ENCODE data around the gene EIF4B. TPM values are rescaled to one million over a fixed set of nuclear protein-coding genes. Genes with fewer than 3 reads are reported as not detected.

Gene EIF4B
- total RNA-seq, 1 experiment from 2014 or later: 713 TPM

- peaks cover 0 to 2% of the 10 kb centered on the region in 2 experiments; a peak in 2 of 5 replicates for H3K9me3 Mint-ChIP-seq
- no peak overlapping the region for H2BK5ac ChIP-seq (ENCODE audit: insufficient read length, low read length)
- H3K4me2 ChIP-seq (ENCODE audit: insufficient read depth, insufficient read length, low read length): peak overlapping the region; percentile 86
- H4K5ac ChIP-seq (ENCODE audit: insufficient read length, low read depth, low read length): no peak overlapping the region
- no peak overlapping the region for H2BK20ac ChIP-seq (ENCODE audit: low read depth, low read length, poor library complexity, severe bottlenecking)
- no peaks in the 10 kb centered on the region for H3K79me1 ChIP-seq (ENCODE audit: insufficient read depth, low read depth, low read length, poor library complexity, severe bottlenecking)
- peak; percentile 57 for DNase-seq
- TF ChIP-seq, protein P1, sequence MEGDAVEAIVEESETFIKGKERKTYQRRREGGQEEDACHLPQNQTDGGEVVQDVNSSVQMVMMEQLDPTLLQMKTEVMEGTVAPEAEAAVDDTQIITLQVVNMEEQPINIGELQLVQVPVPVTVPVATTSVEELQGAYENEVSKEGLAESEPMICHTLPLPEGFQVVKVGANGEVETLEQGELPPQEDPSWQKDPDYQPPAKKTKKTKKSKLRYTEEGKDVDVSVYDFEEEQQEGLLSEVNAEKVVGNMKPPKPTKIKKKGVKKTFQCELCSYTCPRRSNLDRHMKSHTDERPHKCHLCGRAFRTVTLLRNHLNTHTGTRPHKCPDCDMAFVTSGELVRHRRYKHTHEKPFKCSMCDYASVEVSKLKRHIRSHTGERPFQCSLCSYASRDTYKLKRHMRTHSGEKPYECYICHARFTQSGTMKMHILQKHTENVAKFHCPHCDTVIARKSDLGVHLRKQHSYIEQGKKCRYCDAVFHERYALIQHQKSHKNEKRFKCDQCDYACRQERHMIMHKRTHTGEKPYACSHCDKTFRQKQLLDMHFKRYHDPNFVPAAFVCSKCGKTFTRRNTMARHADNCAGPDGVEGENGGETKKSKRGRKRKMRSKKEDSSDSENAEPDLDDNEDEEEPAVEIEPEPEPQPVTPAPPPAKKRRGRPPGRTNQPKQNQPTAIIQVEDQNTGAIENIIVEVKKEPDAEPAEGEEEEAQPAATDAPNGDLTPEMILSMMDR (conservative IDR thresholded peaks at IDR 0.05): no peak
- peak overlapping the region; percentile 49 for H3K9ac ChIP-seq (ENCODE audit: extremely low read depth, insufficient read length, low read length)
- no peaks in the 10 kb centered on the region for H3K27me3 ChIP-seq (ENCODE audit: insufficient read depth, low read length)
- no peak overlapping the region for H3K4ac ChIP-seq (ENCODE audit: low read depth, low read length)
- H2AFZ ChIP-seq (ENCODE audit: low read length): peak overlapping the region; percentile 77
- H3K27ac Mint-ChIP-seq: peak overlapping the region; percentile 10 to 97 (median 85); a peak in 6 of 7 replicates
- H3K18ac ChIP-seq (ENCODE audit: insufficient read length, low read depth, low read length): peak overlapping the region; percentile 64
- H3K27ac ChIP-seq (ENCODE audit: insufficient read length, low read depth, low read length): peak overlapping the region; percentile 91
- H3K79me2 ChIP-seq (ENCODE audit: insufficient read depth, low read length): peaks cover 19% of the 10 kb centered on the region
- H3K56ac ChIP-seq (ENCODE audit: insufficient read length, low read depth, low read length): no peak overlapping the region
- peaks cover 3% of the 10 kb centered on the region for H3K23me2 ChIP-seq (ENCODE audit: insufficient read length, low read depth, low read length, poor library complexity, severe bottlenecking)
- no peak overlapping the region for H4K8ac ChIP-seq (replicated peaks; ENCODE audit: insufficient read length, low read depth, low read length)
- H2AK5ac ChIP-seq (ENCODE audit: insufficient read length, low read length): no peak overlapping the region
- H3K14ac ChIP-seq (ENCODE audit: insufficient read depth, low read length): no peak overlapping the region
- peak overlapping the region; percentile 95 to 99 for H3K4me3 Mint-ChIP-seq
- H3K27me3 Mint-ChIP-seq (ENCODE audit: low read depth): no peaks in the 10 kb centered on the region; the same call in 1 of the 2 replicates
- peaks cover 17 to 24% (median 18%) of the 10 kb centered on the region in 3 experiments for H3K36me3 Mint-ChIP-seq (ENCODE audit: insufficient read depth in 1 of 3, low read depth in 3 of 3)
- H2BK120ac ChIP-seq (ENCODE audit: low read depth, low read length, poor library complexity, severe bottlenecking): no peak overlapping the region
- no peak overlapping the region for H4K91ac ChIP-seq (ENCODE audit: insufficient read length, low read depth, low read length)
- H3K4me1 Mint-ChIP-seq: peaks cover 22 to 32% of the 10 kb centered on the region in 2 experiments
- WGBS (ENCODE audit: extremely low coverage, insufficient read length, low lambda C conversion rate): no CpG with 5 or more reads among the region's 5 CpGs
- no peak overlapping the region for H3T11ph ChIP-seq (ENCODE audit: low read length)
- peaks cover 5% of the 10 kb centered on the region; the same call in 1 of the 2 replicates for H3K4me1 ChIP-seq (ENCODE audit: insufficient read depth, low read length)
- H3K9me3 ChIP-seq (ENCODE audit: control insufficient read depth, low read depth, low read length): no peaks in the 10 kb centered on the region
- H2BK15ac ChIP-seq (ENCODE audit: low read depth, low read length): no peak overlapping the region
- no peaks in the 10 kb centered on the region for H4K20me1 ChIP-seq (ENCODE audit: control insufficient read depth, insufficient read depth, insufficient read length)
- H3K23ac ChIP-seq (ENCODE audit: insufficient read length, low read depth, low read length): no peak overlapping the region
- no peak overlapping the region for H2BK12ac ChIP-seq (ENCODE audit: insufficient read length, low read depth, low read length)
Measured at GRCh38 chr12:53004178-53004577, 2.1 kb upstream of the EIF4B start.
